SK-N-SH (cell line): Measurements from ENCODE around the gene HTR1D. TPM values are rescaled to one million over a fixed set of nuclear protein-coding genes. Genes with fewer than 3 reads are reported as not detected.

Experiments used
- CTCF ChIA-PET: fragments of 300-600, 350-600 bp; formaldehyde crosslinking; extraction: SDS; loops from one replicate; lab custom pipeline; 2021; lab: Yijun Ruan, JAX
- POLR2A ChIA-PET: fragments of 350-600 bp; sonication (Branson Sonifier 250); formaldehyde crosslinking; extraction: SDS; loops from one replicate; lab custom pipeline; 2020; ENCODE audit warnings: antibody characterized with exemption, inconsistent platforms; lab: Yijun Ruan, JAX
- DNase-seq: peaks from one replicate; pipeline ENCODE4 v3.0.0; 2012
- H2AFZ ChIP-seq: fragments of 200-600 bp; sonication (generic); 2 replicates; pipeline ENCODE4 v1.8.1; 2016; ENCODE audit warnings: antibody characterized with exemption, mild to moderate bottlenecking, low read depth
- H3F3A ChIP-seq: fragments of 200-600 bp; sonication (generic); replicated peaks from 2 replicates; pipeline ENCODE3; 2016; ENCODE audit warnings: antibody characterized with exemption, mild to moderate bottlenecking; ENCODE audit not compliant: insufficient read depth
- H3K27ac ChIP-seq, 2 experiments: fragments of 200-500 bp in 1 of 2; fragments of 200-600 bp in 1 of 2; sonication (Bioruptor generic) in 1 of 2; sonication (generic), shearing (Covaris generic) in 1 of 2; 2 replicates each; pipeline versions ENCODE4 v1.5.1 to v1.6.1; 2014 to 2016; ENCODE audit warnings: low read depth in 2 of 2, inconsistent platforms in 1 of 2, low read length in 1 of 2, mild to moderate bottlenecking in 1 of 2, mixed read lengths in 1 of 2
- H3K27me3 ChIP-seq: fragments of 200-600 bp; sonication (generic), shearing (Covaris generic); 2 replicates; pipeline ENCODE4 v1.6.1; 2016; ENCODE audit warnings: mixed run types; ENCODE audit not compliant: insufficient read depth
- H3K36me3 ChIP-seq, 2 experiments: fragments of 200-500 bp in 1 of 2; fragments of 200-600 bp in 1 of 2; sonication (Bioruptor generic) in 1 of 2; sonication (generic) in 1 of 2; replicated peaks in 1 of 2; 2 replicates each; pipeline versions ENCODE3 to v1.5.1; 2014 to 2016; ENCODE audit warnings: low read length in 1 of 2, mild to moderate bottlenecking in 1 of 2; ENCODE audit not compliant: insufficient read depth in 2 of 2, control insufficient read depth in 1 of 2
- H3K4me1 ChIP-seq, 2 experiments: fragments of 200-500 bp in 1 of 2; fragments of 200-600 bp in 1 of 2; sonication (Bioruptor generic) in 1 of 2; sonication (generic), shearing (Covaris generic) in 1 of 2; 2 replicates each; pipeline versions ENCODE4 v1.5.1 to v1.6.1; 2014 to 2016; ENCODE audit warnings: low read depth in 1 of 2, low read length in 1 of 2, mixed run types in 1 of 2; ENCODE audit not compliant: insufficient read depth in 2 of 2, control insufficient read depth in 1 of 2
- H3K4me2 ChIP-seq: fragments of 200-600 bp; sonication (generic), shearing (Covaris generic); 2 replicates; pipeline ENCODE4 v1.6.1; 2017; ENCODE audit warnings: mixed run types
- H3K4me3 ChIP-seq, 2 experiments: fragments of 200-500 bp in 1 of 2; fragments of 200-600 bp in 1 of 2; sonication (Bioruptor generic) in 1 of 2; sonication (generic), shearing (Covaris generic) in 1 of 2; 2 replicates each; pipeline versions ENCODE4 v1.5.1 to v1.8.1; 2014 to 2016; ENCODE audit warnings: low read depth in 2 of 2, inconsistent platforms in 1 of 2, low read length in 1 of 2, mild to moderate bottlenecking in 1 of 2, mixed read lengths in 1 of 2, moderate library complexity in 1 of 2
- H3K79me2 ChIP-seq: fragments of 200-600 bp; sonication (generic); 2 replicates; pipeline ENCODE4 v1.8.1; 2017; ENCODE audit warnings: mild to moderate bottlenecking; ENCODE audit not compliant: insufficient read depth
- H3K9ac ChIP-seq: fragments of 200-600 bp; sonication (generic); 2 replicates; pipeline ENCODE4 v1.6.1; 2017; ENCODE audit warnings: mixed run types
- H3K9me2 ChIP-seq: fragments of 200-600 bp; sonication (generic); 2 replicates; pipeline ENCODE4 v1.6.1; 2017; ENCODE audit warnings: mixed run types
- H3K9me3 ChIP-seq: fragments of 200-600 bp; sonication (generic); 2 replicates; pipeline ENCODE4 v1.6.1; 2017; ENCODE audit warnings: mixed run types, mild to moderate bottlenecking, moderate library complexity
- H4K20me1 ChIP-seq: fragments of 200-600 bp; sonication (generic); 2 replicates; pipeline ENCODE4 v1.6.1; 2017; ENCODE audit warnings: mild to moderate bottlenecking, mixed run types; ENCODE audit not compliant: insufficient read depth
- CHD2 ChIP-seq: fragments of 150-350 bp; IDR thresholded peaks from 2 replicates; pipeline ENCODE4 v1.6.1; 2018; ENCODE audit warnings: low read length; ENCODE audit not compliant: partially characterized antibody
- ELF1 ChIP-seq: IDR thresholded peaks from 2 replicates; pipeline ENCODE4 v1.4.0; 2012
- EZH2phosphoT487 ChIP-seq: fragments of 200-600 bp; sonication (generic); IDR thresholded peaks from 2 replicates; pipeline ENCODE4 v1.6.1; 2017; ENCODE audit warnings: low read depth, mixed run types, mild to moderate bottlenecking, antibody characterized with exemption, moderate library complexity, borderline replicate concordance
- FOXJ3 ChIP-seq: sonication (generic); formaldehyde crosslinking; IDR thresholded peaks from 2 replicates; pipeline ENCODE4 v1.5.1; 2020; ENCODE audit warnings: mild to moderate bottlenecking, missing genetic modification reagents
- FOXM1 ChIP-seq: IDR thresholded peaks from 2 replicates; pipeline ENCODE4 v1.4.0; 2012; ENCODE audit warnings: low read depth, mild to moderate bottlenecking
- GATA2 ChIP-seq: sonication (generic); formaldehyde crosslinking; IDR thresholded peaks from 2 replicates; pipeline ENCODE4 v1.5.0; 2020; ENCODE audit warnings: mild to moderate bottlenecking, missing genetic modification reagents
- JUND ChIP-seq: IDR thresholded peaks from 2 replicates; pipeline ENCODE4 v1.4.0; 2012
- MEF2A ChIP-seq: IDR thresholded peaks from 2 replicates; pipeline ENCODE4 v1.4.0; 2012; ENCODE audit warnings: low read depth, borderline replicate concordance
- MXI1 ChIP-seq: IDR thresholded peaks from 2 replicates; pipeline ENCODE4 v1.6.1; 2012; ENCODE audit warnings: mild to moderate bottlenecking, low read depth, low read length, improper control_type of control experiment
- NFIC ChIP-seq: IDR thresholded peaks from 2 replicates; pipeline ENCODE4 v1.4.0; 2012; ENCODE audit warnings: borderline replicate concordance
- NRF1 ChIP-seq: IDR thresholded peaks from 2 replicates; pipeline ENCODE4 v1.6.1; 2012; ENCODE audit warnings: low read depth, mild to moderate bottlenecking, low read length
- POLR2AphosphoS5 ChIP-seq: IDR thresholded peaks from 2 replicates; pipeline ENCODE4 v1.6.1; 2012; ENCODE audit warnings: low read depth, low read length
- RAD21 ChIP-seq: IDR thresholded peaks from 2 replicates; pipeline ENCODE4 v1.6.1; 2012; ENCODE audit warnings: mild to moderate bottlenecking, low read length
- RXRA ChIP-seq: IDR thresholded peaks from 2 replicates; pipeline ENCODE4 v1.4.0; 2012; ENCODE audit warnings: low read depth, mild to moderate bottlenecking, borderline replicate concordance
- SIN3A ChIP-seq: IDR thresholded peaks from 2 replicates; pipeline ENCODE4 v1.6.1; 2012; ENCODE audit warnings: low read depth, mild to moderate bottlenecking, low read length, moderate library complexity, borderline replicate concordance
- SMC3 ChIP-seq: IDR thresholded peaks from 2 replicates; pipeline ENCODE4 v1.6.1; 2012; ENCODE audit warnings: low read depth, low read length, improper control_type of control experiment
- TCF12 ChIP-seq: IDR thresholded peaks from 2 replicates; pipeline ENCODE4 v1.4.0; 2012
- YY1 ChIP-seq: IDR thresholded peaks from 2 replicates; pipeline ENCODE4 v1.4.0; 2012; ENCODE audit warnings: low read depth, mild to moderate bottlenecking
- WGBS: methylation state at CpG from one replicate; pipeline ENCODE4 v1.1.6; 2017; ENCODE audit warnings: low lambda C conversion rate; 5-methylcytosine and 5-hydroxymethylcytosine counted together
- polyA plus RNA-seq, 3 experiments: library from polyadenylated mRNA; depleted of rRNA; stranded (reverse); fragments of >200 nt; gene quantifications; 2 replicates each; pipeline ENCODE4 v1.2.3, GENCODE V29; 2012
- TF ChIP-seq, protein P1 (sequence below): fragments of 150-350 bp; IDR thresholded peaks from 2 replicates; pipeline ENCODE4 v1.6.1; 2017; ENCODE audit warnings: antibody characterized with exemption, low read length, low read depth, borderline replicate concordance
- TF ChIP-seq, protein P2 (sequence below): fragments of 200-600 bp; sonication (generic); IDR thresholded peaks from 2 replicates; pipeline ENCODE4 v1.6.1; 2017; ENCODE audit warnings: antibody characterized with exemption, mild to moderate bottlenecking, moderate library complexity
- TF ChIP-seq, protein P3 (sequence below): fragments of 150-350 bp; IDR thresholded peaks from 2 replicates; pipeline ENCODE4 v1.6.1; 2016; ENCODE audit warnings: mild to moderate bottlenecking, low read depth, low read length
- TF ChIP-seq, protein P4 (sequence below): IDR thresholded peaks from 2 replicates; pipeline ENCODE4; 2012

Gene HTR1D
- polyA plus RNA-seq, 1 of the 3 experiments (the other 2 are of a cell fraction), result 0.39 TPM

DNA sequence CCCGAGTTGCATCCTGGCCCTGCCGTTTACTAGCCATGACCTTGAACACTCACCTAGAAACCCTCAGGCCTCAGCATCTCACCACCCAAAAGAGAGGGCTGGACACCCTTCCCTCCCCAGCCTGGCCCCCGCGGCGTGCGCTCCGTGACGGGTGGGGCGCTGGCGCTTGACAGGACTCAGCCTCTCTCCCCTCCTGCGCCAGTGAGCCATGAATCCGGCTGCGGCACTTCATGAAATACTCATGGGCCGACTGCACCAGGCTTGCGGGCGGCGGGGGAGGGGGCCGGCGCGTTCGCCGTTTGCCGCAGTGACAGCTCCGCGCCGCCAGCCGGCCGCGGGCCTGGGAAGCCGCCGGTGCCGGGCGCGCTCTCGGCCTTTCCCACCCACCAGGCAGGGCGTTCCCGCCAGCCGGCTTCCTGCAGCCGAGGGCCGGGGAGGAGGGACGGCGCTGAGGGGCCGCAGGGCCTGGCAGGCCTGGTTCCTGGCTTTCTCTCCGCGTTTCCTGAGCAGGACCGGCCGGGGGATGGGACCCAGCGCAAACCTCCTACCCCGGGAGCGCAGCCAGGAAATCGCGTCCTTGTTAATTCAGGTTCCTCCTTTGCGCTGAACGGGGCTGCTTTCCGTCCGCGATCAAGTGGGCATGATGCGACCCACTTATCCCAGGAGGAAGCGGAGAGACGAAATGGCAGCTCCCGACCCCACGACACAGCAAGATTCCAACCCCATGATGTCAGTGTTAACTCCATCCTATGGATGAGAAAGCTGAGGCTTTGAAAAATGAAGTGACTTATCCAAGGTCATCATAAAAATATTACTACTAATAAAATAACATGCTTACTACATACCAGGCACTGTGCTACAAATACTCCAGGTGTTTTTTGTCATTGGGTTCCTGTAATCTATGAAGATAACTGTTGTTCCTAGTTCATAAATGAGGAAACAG, 39.6 kb downstream of the HTR1D start (continued):
- TF ChIP-seq, protein P1, sequence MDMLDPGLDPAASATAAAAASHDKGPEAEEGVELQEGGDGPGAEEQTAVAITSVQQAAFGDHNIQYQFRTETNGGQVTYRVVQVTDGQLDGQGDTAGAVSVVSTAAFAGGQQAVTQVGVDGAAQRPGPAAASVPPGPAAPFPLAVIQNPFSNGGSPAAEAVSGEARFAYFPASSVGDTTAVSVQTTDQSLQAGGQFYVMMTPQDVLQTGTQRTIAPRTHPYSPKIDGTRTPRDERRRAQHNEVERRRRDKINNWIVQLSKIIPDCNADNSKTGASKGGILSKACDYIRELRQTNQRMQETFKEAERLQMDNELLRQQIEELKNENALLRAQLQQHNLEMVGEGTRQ, result no peak
- no peak for TF ChIP-seq JUND
- no peak for TF ChIP-seq ELF1
- no peak; the same call in 1 of the 2 replicates for TF ChIP-seq SIN3A
- TF ChIP-seq, protein P2, sequence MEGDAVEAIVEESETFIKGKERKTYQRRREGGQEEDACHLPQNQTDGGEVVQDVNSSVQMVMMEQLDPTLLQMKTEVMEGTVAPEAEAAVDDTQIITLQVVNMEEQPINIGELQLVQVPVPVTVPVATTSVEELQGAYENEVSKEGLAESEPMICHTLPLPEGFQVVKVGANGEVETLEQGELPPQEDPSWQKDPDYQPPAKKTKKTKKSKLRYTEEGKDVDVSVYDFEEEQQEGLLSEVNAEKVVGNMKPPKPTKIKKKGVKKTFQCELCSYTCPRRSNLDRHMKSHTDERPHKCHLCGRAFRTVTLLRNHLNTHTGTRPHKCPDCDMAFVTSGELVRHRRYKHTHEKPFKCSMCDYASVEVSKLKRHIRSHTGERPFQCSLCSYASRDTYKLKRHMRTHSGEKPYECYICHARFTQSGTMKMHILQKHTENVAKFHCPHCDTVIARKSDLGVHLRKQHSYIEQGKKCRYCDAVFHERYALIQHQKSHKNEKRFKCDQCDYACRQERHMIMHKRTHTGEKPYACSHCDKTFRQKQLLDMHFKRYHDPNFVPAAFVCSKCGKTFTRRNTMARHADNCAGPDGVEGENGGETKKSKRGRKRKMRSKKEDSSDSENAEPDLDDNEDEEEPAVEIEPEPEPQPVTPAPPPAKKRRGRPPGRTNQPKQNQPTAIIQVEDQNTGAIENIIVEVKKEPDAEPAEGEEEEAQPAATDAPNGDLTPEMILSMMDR, result no peak; the same call in 1 of the 2 replicates
- TF ChIP-seq TCF12, result no peak
- TF ChIP-seq NFIC, result 0 out of 2 replicates have a peak, but pooled peaks have one; percentile 16
- 0 out of 2 replicates have a peak, but pooled peaks have one; percentile 50 for TF ChIP-seq YY1
- no peak for TF ChIP-seq RAD21
- TF ChIP-seq GATA2 (CRISPR knock-in tag), result no peak
- no peak for TF ChIP-seq NRF1
- peak; percentile 88 for TF ChIP-seq MXI1
- TF ChIP-seq CHD2, result no peak

DNA sequence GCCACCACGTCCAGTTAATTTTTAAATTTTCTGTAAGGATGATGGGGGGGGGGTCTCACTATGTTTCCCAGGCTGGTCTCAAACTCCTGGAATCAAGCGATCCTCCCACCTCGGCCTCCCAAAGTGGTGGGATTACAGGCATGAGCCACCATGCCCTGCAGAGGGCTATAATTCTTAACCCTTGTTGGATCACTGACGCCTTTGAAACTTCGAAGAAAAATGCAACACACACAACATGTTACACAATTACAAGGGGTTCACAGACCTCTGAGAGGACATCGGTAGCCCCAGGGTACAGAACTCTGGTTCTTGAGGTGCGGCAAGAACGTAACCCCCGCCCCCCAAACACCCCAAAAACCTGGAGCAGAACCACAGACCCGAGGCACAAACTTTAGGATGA, 40.3 kb downstream of the HTR1D start:
- Histone ChIP-seq H3K4me3 (peak overlapping the region; percentile 47 to 66), H3K36me3 (no peaks in the 10 kb centered on the region), H3K4me1 (peaks cover 0 to 2% of the 10 kb centered on the region in 2 experiments; a peak in 1 of 4 replicates), H3K4me2 (peak overlapping the region; percentile 86), H3F3A (peaks cover 14% of the 10 kb centered on the region), H2AFZ (peak overlapping the region; percentile 98), H3K27ac (peak overlapping the region in 1 of 2 experiments; percentile 81; a peak in 1 of 4 replicates), H3K9ac (peak overlapping the region; percentile 77), H3K79me2 (no peaks in the 10 kb centered on the region), H3K9me3 (no peaks in the 10 kb centered on the region), H3K27me3 (no peaks in the 10 kb centered on the region), H3K9me2 (no peaks in the 10 kb centered on the region), H4K20me1 (no peaks in the 10 kb centered on the region)
- DNase-seq, result no peak
- CTCF ChIA-PET, result interaction anchor here (0.6 to 11.6 kb wide), 8 partner anchors 7 to 469 kb away, joined by 3 to 96 read pairs (median 5); no protein-coding TSS in a partner anchor
- WGBS, result 80% methylated on average over 6 of the region's 10 CpGs
- POLR2A ChIA-PET, result interaction anchor here (1.6 kb wide), 1 partner anchor 10 kb away, joined by 3 read pairs; no protein-coding TSS in a partner anchor
- TF ChIP-seq SMC3 (no peak), CHD2 (no peak), FOXJ3 (CRISPR knock-in tag) (no peak), EZH2phosphoT487 (no peak), RXRA (no peak), FOXM1 (no peak), POLR2AphosphoS5 (no peak), SIN3A (no peak), TCF12 (no peak), GATA2 (CRISPR knock-in tag) (no peak), MEF2A (no peak)
- TF ChIP-seq, protein P3, sequence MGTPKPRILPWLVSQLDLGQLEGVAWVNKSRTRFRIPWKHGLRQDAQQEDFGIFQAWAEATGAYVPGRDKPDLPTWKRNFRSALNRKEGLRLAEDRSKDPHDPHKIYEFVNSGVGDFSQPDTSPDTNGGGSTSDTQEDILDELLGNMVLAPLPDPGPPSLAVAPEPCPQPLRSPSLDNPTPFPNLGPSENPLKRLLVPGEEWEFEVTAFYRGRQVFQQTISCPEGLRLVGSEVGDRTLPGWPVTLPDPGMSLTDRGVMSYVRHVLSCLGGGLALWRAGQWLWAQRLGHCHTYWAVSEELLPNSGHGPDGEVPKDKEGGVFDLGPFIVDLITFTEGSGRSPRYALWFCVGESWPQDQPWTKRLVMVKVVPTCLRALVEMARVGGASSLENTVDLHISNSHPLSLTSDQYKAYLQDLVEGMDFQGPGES, result no peak
- TF ChIP-seq, protein P1, result no peak
- TF ChIP-seq, protein P4, sequence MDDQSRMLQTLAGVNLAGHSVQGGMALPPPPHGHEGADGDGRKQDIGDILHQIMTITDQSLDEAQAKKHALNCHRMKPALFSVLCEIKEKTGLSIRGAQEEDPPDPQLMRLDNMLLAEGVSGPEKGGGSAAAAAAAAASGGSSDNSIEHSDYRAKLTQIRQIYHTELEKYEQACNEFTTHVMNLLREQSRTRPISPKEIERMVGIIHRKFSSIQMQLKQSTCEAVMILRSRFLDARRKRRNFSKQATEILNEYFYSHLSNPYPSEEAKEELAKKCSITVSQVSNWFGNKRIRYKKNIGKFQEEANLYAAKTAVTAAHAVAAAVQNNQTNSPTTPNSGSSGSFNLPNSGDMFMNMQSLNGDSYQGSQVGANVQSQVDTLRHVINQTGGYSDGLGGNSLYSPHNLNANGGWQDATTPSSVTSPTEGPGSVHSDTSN, result no peak
- TF ChIP-seq, protein P2, result no peak
